OCI-LY1 (cell line): ENCODE measurements around the gene SP2.

Experiments
- EZH2 ChIP-seq: fragments of 200-600 bp; sonication (generic), shearing (Covaris generic); IDR thresholded peaks from 2 replicates; pipeline ENCODE4 v1.8.0; 2017; ENCODE audit warnings: borderline replicate concordance, mixed run types, mild to moderate bottlenecking, antibody characterized with exemption, low read length, moderate library complexity, mixed read lengths
- TF ChIP-seq, protein P1 (sequence below): fragments of 200-600 bp; sonication (generic), shearing (Covaris generic); IDR thresholded peaks from 2 replicates; pipeline ENCODE4 v1.5.1; 2017; ENCODE audit warnings: mild to moderate bottlenecking, antibody characterized with exemption, low read length, moderate library complexity, mixed read lengths

DNA sequence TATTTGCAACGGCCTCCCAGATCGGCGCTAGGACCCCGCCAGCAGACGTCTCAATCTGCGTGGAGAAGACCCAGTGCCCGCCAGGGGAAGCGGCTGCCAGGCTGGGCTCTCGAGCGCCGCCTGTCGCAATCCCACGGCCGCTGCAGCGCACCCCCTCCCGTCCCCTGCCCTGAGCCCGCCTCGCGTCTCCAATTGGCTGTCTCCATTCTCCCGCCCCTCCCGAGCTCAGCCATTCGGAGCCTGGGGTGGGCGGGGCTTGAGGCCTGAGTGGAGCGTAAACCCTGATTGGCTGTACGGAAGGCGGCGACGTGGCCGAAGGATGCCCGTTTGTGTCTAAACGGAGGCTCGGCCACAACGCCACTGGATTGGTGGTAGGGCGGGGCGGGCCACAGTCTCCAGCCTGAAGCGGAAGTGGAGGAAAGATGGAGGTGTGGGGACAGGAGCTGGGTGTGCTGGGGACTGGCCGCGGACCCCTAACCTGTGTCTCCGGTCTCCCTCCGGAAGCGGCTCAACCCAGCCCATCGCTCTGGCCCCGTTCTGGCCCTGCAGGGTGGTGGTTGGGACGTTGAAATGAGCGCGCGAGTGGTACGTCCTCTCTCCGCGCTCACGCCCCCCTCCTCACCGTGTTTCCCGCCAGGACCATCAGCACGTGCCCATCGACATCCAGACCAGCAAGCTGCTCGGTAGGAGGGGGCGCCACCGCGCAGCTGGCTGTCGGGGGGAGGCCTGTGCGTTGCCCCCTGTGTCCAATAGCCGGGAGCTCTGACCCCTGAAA is 74.9 kb downstream of the SP2 start, which contains the start of gene CDK5RAP3:
- TF ChIP-seq, protein P1, sequence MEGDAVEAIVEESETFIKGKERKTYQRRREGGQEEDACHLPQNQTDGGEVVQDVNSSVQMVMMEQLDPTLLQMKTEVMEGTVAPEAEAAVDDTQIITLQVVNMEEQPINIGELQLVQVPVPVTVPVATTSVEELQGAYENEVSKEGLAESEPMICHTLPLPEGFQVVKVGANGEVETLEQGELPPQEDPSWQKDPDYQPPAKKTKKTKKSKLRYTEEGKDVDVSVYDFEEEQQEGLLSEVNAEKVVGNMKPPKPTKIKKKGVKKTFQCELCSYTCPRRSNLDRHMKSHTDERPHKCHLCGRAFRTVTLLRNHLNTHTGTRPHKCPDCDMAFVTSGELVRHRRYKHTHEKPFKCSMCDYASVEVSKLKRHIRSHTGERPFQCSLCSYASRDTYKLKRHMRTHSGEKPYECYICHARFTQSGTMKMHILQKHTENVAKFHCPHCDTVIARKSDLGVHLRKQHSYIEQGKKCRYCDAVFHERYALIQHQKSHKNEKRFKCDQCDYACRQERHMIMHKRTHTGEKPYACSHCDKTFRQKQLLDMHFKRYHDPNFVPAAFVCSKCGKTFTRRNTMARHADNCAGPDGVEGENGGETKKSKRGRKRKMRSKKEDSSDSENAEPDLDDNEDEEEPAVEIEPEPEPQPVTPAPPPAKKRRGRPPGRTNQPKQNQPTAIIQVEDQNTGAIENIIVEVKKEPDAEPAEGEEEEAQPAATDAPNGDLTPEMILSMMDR = peak; percentile 93
- TF ChIP-seq EZH2 = no peak
